SK-N-SH (cell line): ENCODE data around the gene ZIC5. TPM values are rescaled to one million over a fixed set of nuclear protein-coding genes. Genes with fewer than 3 reads are reported as not detected.

Source experiments
- CTCF ChIA-PET: fragments of 300-600, 350-600 bp; formaldehyde crosslinking; extraction: SDS; loops from one replicate; lab custom pipeline; 2021; lab: Yijun Ruan, JAX
- POLR2A ChIA-PET: fragments of 350-600 bp; sonication (Branson Sonifier 250); formaldehyde crosslinking; extraction: SDS; loops from one replicate; lab custom pipeline; 2020; ENCODE audit warnings: antibody characterized with exemption, inconsistent platforms; lab: Yijun Ruan, JAX
- DNase-seq: peaks from one replicate; pipeline ENCODE4 v3.0.0; 2012
- H2AFZ ChIP-seq: fragments of 200-600 bp; sonication (generic); 2 replicates; pipeline ENCODE4 v1.8.1; 2016; ENCODE audit warnings: antibody characterized with exemption, mild to moderate bottlenecking, low read depth
- H3F3A ChIP-seq: fragments of 200-600 bp; sonication (generic); replicated peaks from 2 replicates; pipeline ENCODE3; 2016; ENCODE audit warnings: antibody characterized with exemption, mild to moderate bottlenecking; ENCODE audit not compliant: insufficient read depth
- H3K27ac ChIP-seq, 2 experiments: fragments of 200-500 bp in 1 of 2; fragments of 200-600 bp in 1 of 2; sonication (Bioruptor generic) in 1 of 2; sonication (generic), shearing (Covaris generic) in 1 of 2; 2 replicates each; pipeline versions ENCODE4 v1.5.1 to v1.6.1; 2014 to 2016; ENCODE audit warnings: low read depth in 2 of 2, inconsistent platforms in 1 of 2, low read length in 1 of 2, mild to moderate bottlenecking in 1 of 2, mixed read lengths in 1 of 2
- H3K27me3 ChIP-seq: fragments of 200-600 bp; sonication (generic), shearing (Covaris generic); 2 replicates; pipeline ENCODE4 v1.6.1; 2016; ENCODE audit warnings: mixed run types; ENCODE audit not compliant: insufficient read depth
- H3K36me3 ChIP-seq, 2 experiments: fragments of 200-500 bp in 1 of 2; fragments of 200-600 bp in 1 of 2; sonication (Bioruptor generic) in 1 of 2; sonication (generic) in 1 of 2; replicated peaks in 1 of 2; 2 replicates each; pipeline versions ENCODE3 to v1.5.1; 2014 to 2016; ENCODE audit warnings: low read length in 1 of 2, mild to moderate bottlenecking in 1 of 2; ENCODE audit not compliant: insufficient read depth in 2 of 2, control insufficient read depth in 1 of 2
- H3K4me1 ChIP-seq, 2 experiments: fragments of 200-500 bp in 1 of 2; fragments of 200-600 bp in 1 of 2; sonication (Bioruptor generic) in 1 of 2; sonication (generic), shearing (Covaris generic) in 1 of 2; 2 replicates each; pipeline versions ENCODE4 v1.5.1 to v1.6.1; 2014 to 2016; ENCODE audit warnings: low read depth in 1 of 2, low read length in 1 of 2, mixed run types in 1 of 2; ENCODE audit not compliant: insufficient read depth in 2 of 2, control insufficient read depth in 1 of 2
- H3K4me2 ChIP-seq: fragments of 200-600 bp; sonication (generic), shearing (Covaris generic); 2 replicates; pipeline ENCODE4 v1.6.1; 2017; ENCODE audit warnings: mixed run types
- H3K4me3 ChIP-seq, 2 experiments: fragments of 200-500 bp in 1 of 2; fragments of 200-600 bp in 1 of 2; sonication (Bioruptor generic) in 1 of 2; sonication (generic), shearing (Covaris generic) in 1 of 2; 2 replicates each; pipeline versions ENCODE4 v1.5.1 to v1.8.1; 2014 to 2016; ENCODE audit warnings: low read depth in 2 of 2, inconsistent platforms in 1 of 2, low read length in 1 of 2, mild to moderate bottlenecking in 1 of 2, mixed read lengths in 1 of 2, moderate library complexity in 1 of 2
- H3K79me2 ChIP-seq: fragments of 200-600 bp; sonication (generic); 2 replicates; pipeline ENCODE4 v1.8.1; 2017; ENCODE audit warnings: mild to moderate bottlenecking; ENCODE audit not compliant: insufficient read depth
- H3K9ac ChIP-seq: fragments of 200-600 bp; sonication (generic); 2 replicates; pipeline ENCODE4 v1.6.1; 2017; ENCODE audit warnings: mixed run types
- H3K9me2 ChIP-seq: fragments of 200-600 bp; sonication (generic); 2 replicates; pipeline ENCODE4 v1.6.1; 2017; ENCODE audit warnings: mixed run types
- H3K9me3 ChIP-seq: fragments of 200-600 bp; sonication (generic); 2 replicates; pipeline ENCODE4 v1.6.1; 2017; ENCODE audit warnings: mixed run types, mild to moderate bottlenecking, moderate library complexity
- H4K20me1 ChIP-seq: fragments of 200-600 bp; sonication (generic); 2 replicates; pipeline ENCODE4 v1.6.1; 2017; ENCODE audit warnings: mild to moderate bottlenecking, mixed run types; ENCODE audit not compliant: insufficient read depth
- EP300 ChIP-seq, 2 experiments: IDR thresholded peaks; 2 replicates each; pipeline versions ENCODE4 v1.4.0 to v1.6.1; 2012; ENCODE audit warnings: borderline replicate concordance in 1 of 2, low read depth in 1 of 2, low read length in 1 of 2
- EZH2phosphoT487 ChIP-seq: fragments of 200-600 bp; sonication (generic); IDR thresholded peaks from 2 replicates; pipeline ENCODE4 v1.6.1; 2017; ENCODE audit warnings: low read depth, mixed run types, mild to moderate bottlenecking, antibody characterized with exemption, moderate library complexity, borderline replicate concordance
- FOSL2 ChIP-seq: IDR thresholded peaks from 2 replicates; pipeline ENCODE4 v1.4.0; 2012; ENCODE audit warnings: low read depth, mild to moderate bottlenecking, moderate library complexity, borderline replicate concordance
- GATA2 ChIP-seq: sonication (generic); formaldehyde crosslinking; IDR thresholded peaks from 2 replicates; pipeline ENCODE4 v1.5.0; 2020; ENCODE audit warnings: mild to moderate bottlenecking, missing genetic modification reagents
- JUND ChIP-seq: IDR thresholded peaks from 2 replicates; pipeline ENCODE4 v1.4.0; 2012
- MEF2A ChIP-seq: IDR thresholded peaks from 2 replicates; pipeline ENCODE4 v1.4.0; 2012; ENCODE audit warnings: low read depth, borderline replicate concordance
- MXI1 ChIP-seq: IDR thresholded peaks from 2 replicates; pipeline ENCODE4 v1.6.1; 2012; ENCODE audit warnings: mild to moderate bottlenecking, low read depth, low read length, improper control_type of control experiment
- NRF1 ChIP-seq: IDR thresholded peaks from 2 replicates; pipeline ENCODE4 v1.6.1; 2012; ENCODE audit warnings: low read depth, mild to moderate bottlenecking, low read length
- RCOR1 ChIP-seq: fragments of 150-350 bp; IDR thresholded peaks from 2 replicates; pipeline ENCODE4 v1.6.1; 2017; ENCODE audit warnings: antibody characterized with exemption, low read length
- RFX5 ChIP-seq: IDR thresholded peaks from 2 replicates; pipeline ENCODE4 v1.6.1; 2012; ENCODE audit warnings: mild to moderate bottlenecking, improper control_type of control experiment, low read length
- SIN3A ChIP-seq: IDR thresholded peaks from 2 replicates; pipeline ENCODE4 v1.6.1; 2012; ENCODE audit warnings: low read depth, mild to moderate bottlenecking, low read length, moderate library complexity, borderline replicate concordance
- SMC3 ChIP-seq: IDR thresholded peaks from 2 replicates; pipeline ENCODE4 v1.6.1; 2012; ENCODE audit warnings: low read depth, low read length, improper control_type of control experiment
- TCF12 ChIP-seq: IDR thresholded peaks from 2 replicates; pipeline ENCODE4 v1.4.0; 2012
- WGBS: methylation state at CpG from one replicate; pipeline ENCODE4 v1.1.6; 2017; ENCODE audit warnings: low lambda C conversion rate; 5-methylcytosine and 5-hydroxymethylcytosine counted together
- polyA plus RNA-seq, 3 experiments: library from polyadenylated mRNA; depleted of rRNA; stranded (reverse); fragments of >200 nt; gene quantifications; 2 replicates each; pipeline ENCODE4 v1.2.3, GENCODE V29; 2012
- TF ChIP-seq, protein P1 (sequence below): fragments of 150-350 bp; IDR thresholded peaks from 2 replicates; pipeline ENCODE4 v1.6.1; 2017; ENCODE audit warnings: antibody characterized with exemption, low read length, low read depth, borderline replicate concordance
- TF ChIP-seq, protein P2 (sequence below): fragments of 200-600 bp; sonication (generic); IDR thresholded peaks from 2 replicates; pipeline ENCODE4 v1.6.1; 2017; ENCODE audit warnings: antibody characterized with exemption, mild to moderate bottlenecking, moderate library complexity
- TF ChIP-seq, protein P3 (sequence below): fragments of 150-350 bp; IDR thresholded peaks from 2 replicates; pipeline ENCODE4 v1.6.1; 2016; ENCODE audit warnings: mild to moderate bottlenecking, low read depth, low read length

ZIC5 gene
- polyA plus RNA-seq, 1 of the 3 experiments (the other 2 are of a cell fraction): not detected

DNA sequence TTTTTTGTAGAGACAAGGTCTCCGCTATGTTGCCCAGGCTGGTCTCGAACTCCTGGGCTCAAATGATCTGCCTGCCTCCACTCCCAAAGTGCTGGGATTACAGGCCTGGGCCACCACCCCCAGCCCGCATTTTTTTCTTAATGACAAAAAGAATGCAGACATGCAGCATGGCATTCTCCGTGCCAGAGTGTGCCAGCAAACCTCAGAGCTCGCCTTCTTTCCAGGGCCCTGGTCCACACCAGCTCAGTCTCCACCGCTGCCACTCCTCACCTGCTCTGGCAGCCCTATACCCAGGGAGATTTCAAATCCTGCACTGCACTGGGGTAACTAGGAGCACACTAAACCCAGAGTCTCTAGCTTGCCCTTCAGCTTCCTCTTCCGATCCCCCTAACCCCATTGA is 41.7 kb downstream of the ZIC5 start:
- no peak overlapping the region for H3K4me2 ChIP-seq
- WGBS: 69% methylated on average over 7 of the region's 7 CpGs
- H3K27ac ChIP-seq: no peak overlapping the region
- TF ChIP-seq SIN3A (no peak), EZH2phosphoT487 (no peak), MEF2A (no peak), NRF1 (no peak), GATA2 (no peak), JUND (no peak), SMC3 (no peak), RFX5 (no peak), FOSL2 (no peak), TCF12 (no peak), RCOR1 (no peak), EP300 (IDR thresholded peaks at IDR 0.05; ENCODE audit: borderline replicate concordance in 1 of 2, low read depth in 1 of 2, low read length in 1 of 2) (no peak), MXI1 (no peak)
- TF ChIP-seq, protein P1, sequence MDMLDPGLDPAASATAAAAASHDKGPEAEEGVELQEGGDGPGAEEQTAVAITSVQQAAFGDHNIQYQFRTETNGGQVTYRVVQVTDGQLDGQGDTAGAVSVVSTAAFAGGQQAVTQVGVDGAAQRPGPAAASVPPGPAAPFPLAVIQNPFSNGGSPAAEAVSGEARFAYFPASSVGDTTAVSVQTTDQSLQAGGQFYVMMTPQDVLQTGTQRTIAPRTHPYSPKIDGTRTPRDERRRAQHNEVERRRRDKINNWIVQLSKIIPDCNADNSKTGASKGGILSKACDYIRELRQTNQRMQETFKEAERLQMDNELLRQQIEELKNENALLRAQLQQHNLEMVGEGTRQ: no peak
- TF ChIP-seq, protein P2, sequence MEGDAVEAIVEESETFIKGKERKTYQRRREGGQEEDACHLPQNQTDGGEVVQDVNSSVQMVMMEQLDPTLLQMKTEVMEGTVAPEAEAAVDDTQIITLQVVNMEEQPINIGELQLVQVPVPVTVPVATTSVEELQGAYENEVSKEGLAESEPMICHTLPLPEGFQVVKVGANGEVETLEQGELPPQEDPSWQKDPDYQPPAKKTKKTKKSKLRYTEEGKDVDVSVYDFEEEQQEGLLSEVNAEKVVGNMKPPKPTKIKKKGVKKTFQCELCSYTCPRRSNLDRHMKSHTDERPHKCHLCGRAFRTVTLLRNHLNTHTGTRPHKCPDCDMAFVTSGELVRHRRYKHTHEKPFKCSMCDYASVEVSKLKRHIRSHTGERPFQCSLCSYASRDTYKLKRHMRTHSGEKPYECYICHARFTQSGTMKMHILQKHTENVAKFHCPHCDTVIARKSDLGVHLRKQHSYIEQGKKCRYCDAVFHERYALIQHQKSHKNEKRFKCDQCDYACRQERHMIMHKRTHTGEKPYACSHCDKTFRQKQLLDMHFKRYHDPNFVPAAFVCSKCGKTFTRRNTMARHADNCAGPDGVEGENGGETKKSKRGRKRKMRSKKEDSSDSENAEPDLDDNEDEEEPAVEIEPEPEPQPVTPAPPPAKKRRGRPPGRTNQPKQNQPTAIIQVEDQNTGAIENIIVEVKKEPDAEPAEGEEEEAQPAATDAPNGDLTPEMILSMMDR: no peak
- TF ChIP-seq, protein P3, sequence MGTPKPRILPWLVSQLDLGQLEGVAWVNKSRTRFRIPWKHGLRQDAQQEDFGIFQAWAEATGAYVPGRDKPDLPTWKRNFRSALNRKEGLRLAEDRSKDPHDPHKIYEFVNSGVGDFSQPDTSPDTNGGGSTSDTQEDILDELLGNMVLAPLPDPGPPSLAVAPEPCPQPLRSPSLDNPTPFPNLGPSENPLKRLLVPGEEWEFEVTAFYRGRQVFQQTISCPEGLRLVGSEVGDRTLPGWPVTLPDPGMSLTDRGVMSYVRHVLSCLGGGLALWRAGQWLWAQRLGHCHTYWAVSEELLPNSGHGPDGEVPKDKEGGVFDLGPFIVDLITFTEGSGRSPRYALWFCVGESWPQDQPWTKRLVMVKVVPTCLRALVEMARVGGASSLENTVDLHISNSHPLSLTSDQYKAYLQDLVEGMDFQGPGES: no peak
- CTCF ChIA-PET: interaction anchor here (0.6 to 1.8 kb wide), 2 partner anchors 14 to 273 kb away, joined by 3 to 6 read pairs; no protein-coding TSS in a partner anchor
- H3K36me3 ChIP-seq: no peaks in the 10 kb centered on the region
- no peaks in the 10 kb centered on the region for H3K9me3 ChIP-seq
- peaks cover 49% of the 10 kb centered on the region for H3K27me3 ChIP-seq
- H3K9ac ChIP-seq: no peak overlapping the region
- no peaks in the 10 kb centered on the region for H3F3A ChIP-seq
- DNase-seq: no peak
- POLR2A ChIA-PET: no interaction called here
- no peak overlapping the region for H3K4me3 ChIP-seq
- no peaks in the 10 kb centered on the region for H3K79me2 ChIP-seq
- H3K9me2 ChIP-seq: no peaks in the 10 kb centered on the region
- no peaks in the 10 kb centered on the region for H4K20me1 ChIP-seq
- H3K4me1 ChIP-seq: peaks cover 0 to 6% of the 10 kb centered on the region in 2 experiments; a peak in 1 of 4 replicates
- no peak overlapping the region for H2AFZ ChIP-seq
